NCI-H2227 (cell line): Measurements from ENCODE around the gene LZTS3.
"Not testable (repeated sequence)": the region's sequence is repeated elsewhere in the genome, so short reads cannot be mapped to it uniquely, and the experiment has no call there.

Experiments used
- DNase-seq: peaks from one replicate; lab custom pipeline; 2025; ENCODE audit not compliant: unreplicated experiment; lab: John Stamatoyannopoulos, UW

The LZTS3 gene

DNA sequence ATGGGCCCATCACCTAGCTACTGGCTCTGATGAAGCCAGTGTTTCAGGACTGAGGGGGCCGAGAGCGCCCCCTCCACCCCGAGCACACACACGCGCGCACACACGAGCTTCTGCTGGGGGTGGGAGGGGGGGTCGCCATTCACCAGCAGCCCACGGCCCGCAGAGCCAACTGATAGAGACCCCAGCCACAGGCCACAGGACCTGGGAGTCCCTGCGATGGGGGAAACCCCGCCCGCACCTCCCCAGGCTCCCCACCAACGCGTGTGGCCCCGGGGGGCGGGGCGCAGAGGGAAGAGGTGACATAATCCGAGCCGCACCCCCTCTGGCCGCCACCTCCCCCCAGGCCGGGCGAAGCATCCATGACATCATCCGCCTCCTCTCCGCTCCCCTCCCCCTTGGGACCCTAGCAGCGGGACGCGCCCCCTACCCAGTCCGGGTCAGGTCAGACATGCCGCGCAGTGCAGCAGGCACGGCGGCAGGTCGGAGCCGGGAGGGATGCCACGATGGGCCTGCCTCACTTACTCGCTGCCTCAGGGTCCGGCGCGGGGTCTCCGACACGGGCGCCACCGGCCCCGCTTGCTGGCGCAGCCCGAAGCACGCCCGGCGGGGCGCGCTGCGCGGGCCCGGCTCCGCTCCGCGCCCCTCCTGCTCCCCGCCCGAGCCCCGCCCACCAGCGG is at the start of gene LZTS3:
TSS of gene LZTS3 (minus strand) at position 617 of the 677 bp plus-strand sequence. CDS start 6,386 bp downstream, outside the sequence.
- peak; percentile 91 for DNase-seq

GRCh38 chr20:3221398-3222226 is 48.3 kb upstream of the LZTS3 start:
- no peak for DNase-seq

DNA sequence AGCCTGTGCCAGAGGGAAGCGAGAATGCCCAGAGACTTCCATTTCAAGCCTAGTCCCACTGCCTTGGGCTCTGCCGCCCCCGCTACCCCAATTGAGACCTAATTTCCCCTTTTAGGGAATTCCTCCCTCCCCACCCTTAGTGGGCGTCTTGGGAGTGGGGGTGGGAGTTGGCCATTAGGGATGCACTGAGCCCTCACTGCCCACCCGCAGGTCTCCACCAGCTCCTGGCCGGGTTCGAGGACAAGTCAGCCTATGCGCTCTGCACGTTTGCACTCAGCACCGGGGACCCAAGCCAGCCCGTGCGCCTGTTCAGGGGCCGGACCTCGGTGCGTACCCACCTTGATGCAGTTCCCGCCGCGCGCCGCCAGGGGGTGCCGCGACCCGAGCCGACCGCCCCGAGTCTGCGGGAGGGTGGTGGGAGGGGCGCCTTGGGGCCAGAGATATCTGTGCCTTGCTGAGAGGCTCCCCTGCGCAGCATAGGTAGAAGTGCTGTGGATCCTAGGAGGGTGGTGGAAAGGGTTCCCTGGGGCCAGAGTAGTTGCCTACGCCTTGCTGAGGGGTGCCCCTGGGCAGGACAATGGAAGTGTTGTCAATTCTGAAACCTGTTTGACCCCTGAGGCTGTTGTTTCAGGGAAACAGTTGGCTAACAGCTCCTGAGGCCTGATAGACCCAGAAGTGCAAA is 45.1 kb upstream of the LZTS3 start:
- DNase-seq, result peak; percentile 70

DNA sequence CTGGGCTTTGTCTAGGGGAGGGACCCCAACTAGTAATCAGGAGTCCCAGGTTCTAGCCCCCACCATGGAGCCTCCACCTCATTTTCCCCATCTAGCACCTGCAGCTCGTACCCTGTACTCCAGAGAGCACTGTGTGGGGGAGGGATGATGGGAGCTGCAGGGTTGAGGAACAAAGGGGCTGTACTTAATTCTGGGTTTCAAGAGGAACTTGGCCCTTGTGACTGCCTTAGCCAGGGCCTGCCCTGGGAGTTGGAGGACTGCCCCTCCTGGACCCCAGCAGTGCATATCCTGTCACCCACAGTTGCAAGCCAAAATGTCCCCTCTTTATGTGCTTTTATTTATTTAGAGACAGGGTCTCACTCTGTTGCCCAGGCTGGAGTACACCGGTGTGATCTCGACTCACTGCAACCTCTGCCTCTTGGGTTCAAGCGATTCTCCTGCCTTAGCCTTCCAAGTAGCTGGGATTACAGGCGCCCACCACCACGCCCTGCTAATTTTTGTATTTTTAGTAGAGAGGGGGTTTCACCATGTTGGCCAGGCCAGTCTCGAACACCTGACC is 42.1 kb upstream of the LZTS3 start:
- DNase-seq, result not testable (repeated sequence)

DNA sequence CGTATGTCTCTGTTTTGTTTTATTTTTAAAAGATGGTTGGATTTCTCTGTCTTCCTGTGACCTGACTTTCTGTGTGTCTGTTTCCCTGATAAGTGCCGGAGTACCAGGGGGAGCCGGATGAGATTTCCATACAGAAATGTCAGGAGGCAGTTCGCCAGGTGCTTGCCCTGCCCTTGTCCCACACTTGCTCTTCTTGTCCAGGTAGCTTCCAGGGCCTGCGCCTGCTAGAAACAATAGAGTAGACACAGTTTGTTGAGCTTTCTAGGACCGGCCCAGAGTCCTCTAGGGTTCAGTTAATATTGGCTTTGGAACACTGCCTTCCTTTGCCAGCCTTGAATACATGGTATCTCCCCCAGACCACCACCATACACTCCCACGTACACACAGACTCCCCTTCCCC is 39.9 kb upstream of the LZTS3 start:
- DNase-seq, result no peak

DNA sequence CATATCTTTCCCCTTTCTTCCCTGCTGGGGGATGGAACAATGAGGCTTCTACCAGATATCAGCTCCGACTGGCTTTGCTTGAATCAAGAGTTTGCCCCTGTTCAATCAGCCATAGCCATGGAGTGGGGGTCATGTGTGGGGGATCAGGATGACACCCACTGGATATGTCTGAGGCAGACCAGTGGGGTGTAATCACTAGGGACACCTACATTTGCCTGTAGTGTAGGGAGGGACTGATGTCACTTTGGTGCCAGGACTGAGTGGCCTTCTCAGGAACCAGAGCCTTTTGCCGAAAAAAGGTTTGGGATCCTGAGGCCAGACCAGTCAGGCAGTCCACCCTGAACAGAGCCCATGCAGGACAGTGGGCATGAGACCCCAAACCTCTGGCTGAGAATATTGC is 37.0 kb upstream of the LZTS3 start:
- DNase-seq, result no peak

DNA sequence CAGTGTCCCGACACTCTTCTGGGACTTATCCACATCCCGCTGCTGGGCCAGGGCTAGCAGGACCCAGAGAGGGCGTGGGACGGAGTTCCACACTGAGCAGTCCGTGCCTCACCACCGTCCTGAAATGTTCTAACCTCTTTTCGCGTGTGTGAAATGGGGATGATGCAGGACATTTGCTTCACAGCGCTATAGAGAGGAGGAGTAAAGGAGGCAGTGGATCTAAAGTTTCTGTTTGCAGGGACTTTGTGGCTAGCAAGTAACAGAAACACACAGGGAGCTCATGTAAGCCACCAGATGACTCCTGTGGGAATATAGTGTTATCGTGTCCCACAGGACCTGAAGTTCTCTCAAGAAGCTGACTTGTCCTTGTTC is 36.6 kb upstream of the LZTS3 start:
- DNase-seq, result no peak

GRCh38 chr20:3209257-3209945 is 36.1 kb upstream of the LZTS3 start, which contains the start of gene ITPA:
Gene ITPA (plus strand): TSS chr20:3209498. CDS start chr20:3209552, 54 bp downstream.
- peak; percentile 64 for DNase-seq

GRCh38 chr20:3208786-3209256 is 35.5 kb upstream of the LZTS3 start:
- no peak for DNase-seq

- DNase-seq, result peak; percentile 91
Measured at GRCh38 chr20:3204124-3204794, 30.9 kb upstream of the LZTS3 start, which contains the start of gene DDRGK1. Gene DDRGK1 (minus strand): TSS chr20:3204682. CDS start chr20:3204627, 55 bp downstream.

- peak; percentile 61 for DNase-seq
Measured at GRCh38 chr20:3203315-3204123, 30.2 kb upstream of the LZTS3 start.

DNA sequence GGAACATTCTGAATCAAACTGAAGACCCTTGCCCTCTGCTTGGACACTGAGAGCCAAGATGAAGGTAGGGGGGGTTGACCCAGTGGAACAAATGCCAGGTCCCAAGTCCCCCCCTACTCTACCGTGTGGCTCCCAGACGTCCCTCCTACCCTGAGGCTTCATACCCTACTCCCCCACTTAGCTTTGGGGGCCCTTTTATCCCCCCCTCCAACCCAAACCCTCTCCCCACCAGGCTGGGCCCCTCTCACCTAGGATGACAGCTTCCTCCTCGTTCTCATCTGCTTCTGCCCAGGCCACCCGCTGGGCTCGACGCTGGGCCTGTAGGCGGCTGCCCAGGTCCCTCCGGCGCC is 29.6 kb upstream of the LZTS3 start:
- no peak for DNase-seq

DNA sequence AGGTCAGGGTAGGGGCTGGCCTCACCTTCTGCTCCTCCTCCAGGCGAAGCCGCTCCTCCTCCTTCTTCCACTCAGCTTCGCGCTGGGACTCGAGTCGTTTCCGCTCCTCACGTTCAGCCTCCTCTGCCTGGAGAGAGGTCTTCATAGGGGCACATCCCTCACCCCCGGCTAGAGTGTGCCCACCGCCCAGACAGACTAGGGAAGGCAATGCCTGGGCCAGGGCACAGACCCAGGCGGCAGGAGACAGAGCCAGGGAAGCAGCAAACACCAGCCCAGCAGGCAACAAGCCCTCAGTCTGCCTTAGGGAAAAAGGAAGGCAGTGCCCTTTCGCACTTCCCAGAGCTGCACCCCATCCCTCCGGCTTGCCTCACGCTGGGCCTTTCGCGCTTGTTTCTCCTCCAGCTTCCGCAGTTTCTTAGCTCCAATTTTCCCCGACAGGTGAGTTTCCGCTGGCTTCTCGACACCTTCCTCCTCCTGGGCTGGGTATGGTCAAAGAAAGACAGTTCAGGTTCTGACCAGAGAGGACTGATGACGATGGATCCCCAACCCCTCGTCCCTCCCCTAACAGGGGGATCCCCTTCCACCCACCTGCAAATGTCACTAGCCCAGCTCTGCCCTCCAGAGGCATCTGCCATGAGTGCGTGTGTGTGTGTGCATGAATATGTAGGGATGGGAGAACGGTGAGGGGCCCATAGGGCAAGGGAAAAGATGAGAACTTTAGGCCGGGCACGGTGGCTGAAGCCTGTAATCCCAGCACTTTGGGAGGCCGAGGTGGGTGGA is 26.8 kb upstream of the LZTS3 start:
- DNase-seq, result no peak

DNA sequence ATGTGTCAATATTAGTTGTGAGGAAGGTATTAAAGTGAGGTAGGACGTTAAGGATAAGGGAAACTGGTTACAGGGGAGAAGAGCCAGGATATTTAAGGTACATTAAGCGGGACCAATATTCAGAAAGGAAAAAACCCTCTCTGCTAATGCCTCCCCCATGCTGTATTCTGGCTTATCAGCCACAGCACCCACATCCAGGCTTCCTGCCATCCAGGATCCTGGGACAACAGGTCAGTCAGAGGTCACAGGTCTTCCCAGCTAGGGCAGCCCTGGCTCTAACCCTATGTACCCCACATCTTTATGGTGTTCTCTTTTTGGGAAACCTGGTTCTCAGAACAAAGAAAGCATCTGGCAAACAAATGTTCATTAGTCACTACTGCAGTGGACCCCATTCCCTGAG is 25.9 kb upstream of the LZTS3 start:
- DNase-seq, result no peak

DNA sequence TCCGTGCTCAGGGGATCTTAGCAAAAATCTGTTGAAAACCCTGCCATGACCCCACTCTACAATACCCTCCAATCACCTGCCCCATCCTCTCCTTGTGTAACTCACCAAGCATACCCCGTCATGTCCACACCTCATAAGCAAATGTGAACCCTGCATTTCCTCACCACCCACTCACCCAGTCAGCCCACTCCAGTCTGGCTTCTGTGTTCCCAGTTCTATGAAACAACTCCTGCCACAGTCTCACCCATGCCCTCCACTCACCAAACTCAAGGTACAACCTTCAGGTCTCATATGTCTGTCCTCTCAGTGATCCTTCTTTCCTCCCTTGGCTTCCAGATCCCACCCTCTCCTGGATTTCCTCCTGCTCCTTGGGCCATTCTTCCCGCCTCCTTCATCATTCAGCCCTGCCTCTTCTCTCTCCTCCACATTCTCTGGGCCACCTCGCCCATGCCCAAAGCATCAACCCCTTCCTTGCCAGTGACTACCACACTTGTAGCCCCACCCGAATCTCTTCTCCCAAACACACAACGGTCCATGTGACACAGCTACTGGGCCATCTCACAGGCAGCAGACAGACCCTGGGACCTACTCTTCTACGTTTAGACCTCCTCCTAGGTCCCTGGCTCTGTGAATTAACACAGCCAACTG is 22.4 kb upstream of the LZTS3 start:
- DNase-seq, result no peak

DNA sequence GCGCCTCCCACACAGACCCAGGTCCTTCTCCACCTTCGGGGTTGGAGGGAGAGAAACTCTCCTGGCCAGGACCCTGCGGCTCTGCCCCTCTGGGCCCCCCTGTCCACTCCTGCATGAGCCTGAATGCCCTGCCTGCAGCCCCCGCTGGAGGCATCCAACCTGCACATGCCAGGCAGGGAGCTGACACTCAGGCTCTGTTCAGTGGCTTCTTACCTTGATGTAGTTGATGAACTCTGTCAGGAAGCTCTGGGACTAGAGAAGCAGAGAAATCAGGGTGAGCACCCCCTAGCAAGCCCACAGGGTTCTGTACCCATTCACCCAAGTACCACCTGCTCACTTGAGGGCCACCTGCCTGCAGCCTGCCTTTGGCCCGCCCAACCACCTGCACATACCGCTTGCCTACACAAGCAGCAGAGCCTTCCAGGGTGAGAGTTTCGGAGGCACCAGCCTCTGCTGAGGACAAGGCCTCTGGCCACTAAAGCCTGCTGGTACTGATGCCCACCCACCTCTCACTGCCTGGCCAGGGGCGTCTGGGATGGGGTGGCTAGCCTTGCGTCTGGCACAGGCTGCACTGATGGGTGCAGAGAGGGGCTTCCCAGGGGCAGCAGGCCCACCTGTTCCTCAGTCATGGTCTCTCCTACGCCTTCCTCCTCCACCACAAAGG is 21.4 kb upstream of the LZTS3 start:
- DNase-seq, result no peak

- no peak for DNase-seq
Measured at GRCh38 chr20:3193806-3194616, 20.7 kb upstream of the LZTS3 start.
